GM13976 (cell line): ENCODE results near the gene ZCWPW2.

ENCODE experiments used
- DNase-seq: peaks from one replicate; pipeline ENCODE4 v3.0.0; 2012; ENCODE audit warnings: low spot score
- CTCF ChIP-seq: IDR thresholded peaks from 2 replicates; pipeline ENCODE4 v1.5.1; 2012; ENCODE audit warnings: borderline replicate concordance, mild to moderate bottlenecking; ENCODE audit not compliant: insufficient read depth; ENCODE audit errors: extremely low read depth, missing control alignments, control extremely low read depth
- in situ Hi-C: fragments of 300-500 bp; cut with MboI; formaldehyde crosslinking; loops from one replicate; pipeline ENCODE4 v1.12.0; 2022; ENCODE audit warnings: low sequenced_read_pairs, mixed read lengths, inconsistent platforms; ENCODE audit not compliant: unreplicated experiment

ZCWPW2 gene

GRCh38 chr3:28495301-28495700, 146.8 kb downstream of the ZCWPW2 start:
- in situ Hi-C loops: no loop called here
- no peak for DNase-seq
- no peak for TF ChIP-seq CTCF

- no peak for TF ChIP-seq CTCF
- DNase-seq: no peak
- in situ Hi-C loops: no loop called here
Measured at GRCh38 chr3:28502397-28502937, 153.9 kb downstream of the ZCWPW2 start.

- in situ Hi-C loops: no loop called here
- DNase-seq: no peak
- TF ChIP-seq CTCF: no peak
Measured at GRCh38 chr3:28504976-28505375, 156.5 kb downstream of the ZCWPW2 start.

- no peak for DNase-seq
- no peak for TF ChIP-seq CTCF
- in situ Hi-C loops: no loop called here
Measured at GRCh38 chr3:28521663-28522062, 173.1 kb downstream of the ZCWPW2 start.

GRCh38 chr3:28542351-28542750, 193.8 kb downstream of the ZCWPW2 start:
- no peak for TF ChIP-seq CTCF
- no peak for DNase-seq
- in situ Hi-C loops: no loop called here

- in situ Hi-C loops: no loop called here
- no peak for TF ChIP-seq CTCF
- DNase-seq: no peak
Measured at GRCh38 chr3:28544236-28544635, 195.7 kb downstream of the ZCWPW2 start.

- no peak for DNase-seq
- in situ Hi-C loops: no loop called here
- no peak for TF ChIP-seq CTCF
Measured at GRCh38 chr3:28544831-28545230, 196.3 kb downstream of the ZCWPW2 start.
